ENCODE data around the gene ATP6V0D1.
"Not testable (repeated sequence)": the region's sequence is repeated elsewhere in the genome, so short reads cannot be mapped to it uniquely, and the experiment has no call there.

Gene ATP6V0D1

GRCh38 chr16:67480833-67481560 is at the start of gene ATP6V0D1:
Gene ATP6V0D1 (minus strand): TSS chr16:67481157. CDS start chr16:67481086, 71 bp downstream.
- DNase-seq: peak; percentile 97

- no peak for DNase-seq
Measured at GRCh38 chr16:67530013-67530939, 49.3 kb upstream of the ATP6V0D1 start.

- DNase-seq: no peak
Measured at GRCh38 chr16:67529582-67530012, 48.6 kb upstream of the ATP6V0D1 start.

- DNase-seq: no peak
Measured at GRCh38 chr16:67528870-67529581, 48.1 kb upstream of the ATP6V0D1 start.

- DNase-seq: no peak
Measured at GRCh38 chr16:67528222-67528869, 47.4 kb upstream of the ATP6V0D1 start, which contains the start of gene RIPOR1. Gene RIPOR1 (plus strand): TSS chr16:67528829. CDS start chr16:67538447, 9,618 bp downstream.

GRCh38 chr16:67526149-67526791 is 45.3 kb upstream of the ATP6V0D1 start:
- no peak for DNase-seq

- DNase-seq: no peak
Measured at GRCh38 chr16:67525176-67525860, 44.4 kb upstream of the ATP6V0D1 start.

- peak; percentile 89 for DNase-seq
Measured at GRCh38 chr16:67521095-67521804, 40.3 kb upstream of the ATP6V0D1 start.

- DNase-seq: no peak
Measured at GRCh38 chr16:67519242-67519641, 38.3 kb upstream of the ATP6V0D1 start.

GRCh38 chr16:67518676-67519075 is 37.7 kb upstream of the ATP6V0D1 start:
- no peak for DNase-seq

- DNase-seq: no peak
Measured at GRCh38 chr16:67517661-67518423, 36.9 kb upstream of the ATP6V0D1 start.

GRCh38 chr16:67517155-67517445 is 36.1 kb upstream of the ATP6V0D1 start:
- no peak for DNase-seq

GRCh38 chr16:67516296-67517154 is 35.6 kb upstream of the ATP6V0D1 start:
- DNase-seq: no peak

- peak; percentile 56 for DNase-seq
Measured at GRCh38 chr16:67514382-67514828, 33.4 kb upstream of the ATP6V0D1 start.

GRCh38 chr16:67513892-67514291 is 32.9 kb upstream of the ATP6V0D1 start:
- DNase-seq: not testable (repeated sequence)

- no peak for DNase-seq
Measured at GRCh38 chr16:67509016-67509415, 28.1 kb upstream of the ATP6V0D1 start.

GRCh38 chr16:67506468-67506867 is 25.5 kb upstream of the ATP6V0D1 start:
- no peak for DNase-seq

- DNase-seq: peak; percentile 40
Measured at GRCh38 chr16:67504031-67505021, 23.4 kb upstream of the ATP6V0D1 start.

Measured in DMS153 (cell line).